ENCODE measurements around the gene CREBRF.

- TF ChIP-seq CTCF (IDR thresholded peaks at IDR 0.05; ENCODE audit: low read length) (no peak), EZH2 (optimal IDR thresholded peaks at IDR 0.05; ENCODE audit: low read depth, low read length) (no peak), EZH2phosphoT487 (IDR thresholded peaks at IDR 0.05; ENCODE audit: low read length) (no peak)
Observed at GRCh38 chr5:173099461-173099860, 43.3 kb downstream of the CREBRF start.

Data from MM.1S (cell line).